Measurements from ENCODE around the gene B3GAT1. TPM values are rescaled to one million over a fixed set of nuclear protein-coding genes. Genes with fewer than 3 reads are reported as not detected.

Gene B3GAT1
- polyA plus RNA-seq, 1 of the 3 experiments (the other 2 are of a cell fraction), result 0.15 TPM

GRCh38 chr11:134343646-134344045 lies 68.4 kb downstream of the B3GAT1 start (continued):
- TF ChIP-seq REST (IDR thresholded peaks at IDR 0.05; ENCODE audit: low read depth, low read length) (no peak), PBX3 (IDR thresholded peaks at IDR 0.05) (no peak), CHD2 (IDR thresholded peaks at IDR 0.05; ENCODE audit: low read length, partially characterized antibody) (no peak)

GRCh38 chr11:134342572-134343340 lies 69.3 kb downstream of the B3GAT1 start:
- H3K9me2 ChIP-seq, result no peaks in the 10 kb centered on the region
- no peak overlapping the region for H3K4me2 ChIP-seq
- H3K27ac ChIP-seq (ENCODE audit: low read depth in 2 of 2, low read length in 1 of 2), result no peak overlapping the region
- DNase-seq, result no peak
- no peaks in the 10 kb centered on the region for H4K20me1 ChIP-seq (ENCODE audit: insufficient read depth)
- no peaks in the 10 kb centered on the region for H3K79me2 ChIP-seq (ENCODE audit: insufficient read depth)
- CTCF ChIA-PET, result interaction anchor here (1.5 to 1.9 kb wide), 2 partner anchors 11 to 17 kb away, joined by 4 to 5 read pairs; partner anchors contain the start of gene GLB1L2
- no peaks in the 10 kb centered on the region for H3K9me3 ChIP-seq
- TF ChIP-seq SMC3 (IDR thresholded peaks at IDR 0.05; ENCODE audit: low read depth, low read length) (no peak), REST (IDR thresholded peaks at IDR 0.05; ENCODE audit: low read depth, low read length) (no peak), CHD2 (IDR thresholded peaks at IDR 0.05; ENCODE audit: low read length, partially characterized antibody) (no peak), USF1 (IDR thresholded peaks at IDR 0.05; ENCODE audit: borderline replicate concordance, low read depth) (no peak), EZH2phosphoT487 (IDR thresholded peaks at IDR 0.05; ENCODE audit: borderline replicate concordance, low read depth) (no peak), ELF1 (IDR thresholded peaks at IDR 0.05) (no peak), SIN3A (IDR thresholded peaks at IDR 0.05; ENCODE audit: borderline replicate concordance, low read depth, low read length) (no peak), RCOR1 (IDR thresholded peaks at IDR 0.05; ENCODE audit: low read length) (no peak), YY1 (IDR thresholded peaks at IDR 0.05; ENCODE audit: low read depth) (no peak), MXI1 (IDR thresholded peaks at IDR 0.05; ENCODE audit: low read depth, low read length) (no peak), RXRA (IDR thresholded peaks at IDR 0.05; ENCODE audit: borderline replicate concordance, low read depth) (no peak), MEF2A (IDR thresholded peaks at IDR 0.05; ENCODE audit: borderline replicate concordance, low read depth) (no peak), FOXM1 (IDR thresholded peaks at IDR 0.05; ENCODE audit: low read depth) (no peak), USF2 (IDR thresholded peaks at IDR 0.05; ENCODE audit: borderline replicate concordance, low read depth, low read length) (no peak), EP300 (IDR thresholded peaks at IDR 0.05; ENCODE audit: borderline replicate concordance in 1 of 2, low read depth in 1 of 2, low read length in 1 of 2) (no peak)
- no peak overlapping the region for H2AFZ ChIP-seq (ENCODE audit: low read depth)
- no peaks in the 10 kb centered on the region for H3K4me1 ChIP-seq (ENCODE audit: control insufficient read depth in 1 of 2, insufficient read depth in 2 of 2, low read depth in 1 of 2, low read length in 1 of 2)
- H3K4me3 ChIP-seq (ENCODE audit: low read depth in 2 of 2, low read length in 1 of 2), result no peak overlapping the region
- no peak overlapping the region for H3K9ac ChIP-seq
- no peaks in the 10 kb centered on the region for H3K27me3 ChIP-seq (ENCODE audit: insufficient read depth)
- H3F3A ChIP-seq (replicated peaks; ENCODE audit: insufficient read depth), result no peaks in the 10 kb centered on the region
- 89% methylated on average over 26 of the region's 30 CpGs for WGBS (ENCODE audit: low lambda C conversion rate)
- POLR2A ChIA-PET, result no interaction called here
- no peaks in the 10 kb centered on the region for H3K36me3 ChIP-seq (replicated peaks in 1 of 2; ENCODE audit: control insufficient read depth in 1 of 2, insufficient read depth in 2 of 2, low read length in 1 of 2)

Measured in SK-N-SH (cell line).